ENCODE measurements around the gene APOL3. TPM values are rescaled to one million over a fixed set of nuclear protein-coding genes. Genes with fewer than 3 reads are reported as not detected.
"Not testable (repeated sequence)": the region's sequence is repeated elsewhere in the genome, so short reads cannot be mapped to it uniquely, and the experiment has no call there.

The APOL3 gene
- total RNA-seq, 2 experiments from 2014 or later = 134 to 160 TPM

DNA sequence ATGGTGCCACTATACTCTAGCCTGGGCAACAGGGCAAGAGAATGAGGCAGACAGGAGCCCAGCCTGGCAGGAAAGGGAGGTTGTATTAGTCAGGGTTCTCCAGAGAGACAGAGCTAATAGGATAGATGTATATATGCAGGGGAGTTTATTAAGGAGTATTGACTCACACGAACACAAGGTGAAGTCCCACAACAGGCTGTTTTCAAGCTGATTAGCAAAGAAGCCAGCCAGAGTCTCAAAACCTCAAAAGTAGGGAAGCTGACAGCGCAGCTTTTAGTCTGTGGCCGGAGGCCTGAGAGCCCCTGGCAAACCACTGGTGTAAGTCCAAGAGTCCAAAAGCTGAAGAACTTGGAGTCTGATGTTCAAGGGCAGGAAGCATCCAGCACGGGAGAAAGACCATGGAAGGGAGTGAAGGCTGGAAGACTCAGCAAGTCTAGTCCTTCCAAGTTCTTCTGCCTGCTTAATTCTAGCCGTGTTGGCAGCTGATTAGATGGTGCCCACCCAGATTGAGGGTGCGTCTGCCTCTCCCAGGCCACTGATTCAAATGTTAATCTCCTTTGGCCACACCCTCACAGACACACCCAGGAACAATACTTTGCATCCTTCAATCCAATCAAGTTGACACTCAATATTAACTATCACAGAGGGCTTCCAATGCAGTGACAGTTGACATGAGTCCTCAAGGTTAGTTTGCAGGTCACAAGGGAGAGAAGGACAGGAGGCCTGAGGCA is 39.8 kb downstream of the APOL3 start:
- peaks cover 15% of the 10 kb centered on the region for H3K4me1 Mint-ChIP-seq
- CTCF ChIA-PET = interaction anchor here (2.5 kb wide), 1 partner anchor 55 kb away, joined by 8 read pairs; no protein-coding TSS in a partner anchor
- H3K27ac Mint-ChIP-seq; H3K9me3 Mint-ChIP-seq (ENCODE audit: low read depth); H3K27me3 Mint-ChIP-seq; H3K4me3 Mint-ChIP-seq; DNase-seq; ATAC-seq; H3K36me3 Mint-ChIP-seq: not testable (repeated sequence)

DNA sequence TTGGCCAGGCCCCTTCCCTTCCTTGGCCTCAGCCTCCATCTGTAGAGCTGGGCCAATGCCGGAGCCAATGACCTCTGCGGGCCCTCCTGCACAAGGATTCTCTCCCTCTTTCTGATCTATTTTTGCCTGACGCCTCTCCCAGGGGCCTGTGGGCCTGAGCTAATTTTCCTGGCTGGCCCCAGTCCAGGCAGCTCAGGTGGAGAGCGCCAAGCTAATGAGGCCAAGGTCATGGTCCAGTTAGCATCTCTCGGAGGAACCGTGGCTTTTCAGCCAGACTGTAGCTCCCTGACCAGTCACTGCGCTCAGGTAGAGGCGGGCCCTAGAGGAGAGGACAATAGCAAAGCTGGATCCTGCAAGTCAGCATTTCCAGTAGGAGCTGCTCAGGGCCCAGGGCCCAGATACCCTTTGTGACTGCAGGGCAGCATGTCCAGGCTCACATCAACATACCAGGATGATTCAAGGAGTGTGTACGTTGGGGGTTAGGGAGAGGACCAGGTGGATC is 43.5 kb downstream of the APOL3 start:
- H3K27me3 Mint-ChIP-seq = no peaks in the 10 kb centered on the region
- H3K27ac Mint-ChIP-seq = no peak overlapping the region
- H3K36me3 Mint-ChIP-seq = no peaks in the 10 kb centered on the region
- H3K9me3 Mint-ChIP-seq (ENCODE audit: low read depth) = no peaks in the 10 kb centered on the region
- CTCF ChIA-PET = interaction anchor here (0.8 to 1.4 kb wide), 2 partner anchors 12 to 69 kb away, joined by 3 read pairs; no protein-coding TSS in a partner anchor
- H3K4me1 Mint-ChIP-seq = no peaks in the 10 kb centered on the region
- no peak for ATAC-seq
- no peak for DNase-seq
- no peak overlapping the region for H3K4me3 Mint-ChIP-seq

GRCh38 chr22:36116127-36116526 is 44.4 kb downstream of the APOL3 start:
- ATAC-seq (no peak), DNase-seq (no peak)
- H3K4me3 Mint-ChIP-seq = no peak overlapping the region
- no peaks in the 10 kb centered on the region for H3K9me3 Mint-ChIP-seq (ENCODE audit: low read depth)
- H3K27me3 Mint-ChIP-seq = no peaks in the 10 kb centered on the region
- no peaks in the 10 kb centered on the region for H3K4me1 Mint-ChIP-seq
- CTCF ChIA-PET = interaction anchor here (2.3 kb wide), 1 partner anchor 9 kb away, joined by 8 read pairs; no protein-coding TSS in a partner anchor
- H3K27ac Mint-ChIP-seq = no peak overlapping the region
- no peaks in the 10 kb centered on the region for H3K36me3 Mint-ChIP-seq

GRCh38 chr22:36113121-36113520 is 47.4 kb downstream of the APOL3 start:
- CTCF ChIA-PET = interaction anchor here (0.6 to 1.7 kb wide), 3 partner anchors 9 to 430 kb away, joined by 3 to 5 read pairs (median 3); no protein-coding TSS in a partner anchor
- Mint-ChIP-seq H3K4me1 (no peaks in the 10 kb centered on the region), H3K27me3 (no peaks in the 10 kb centered on the region), H3K4me3 (no peak overlapping the region), H3K9me3 (ENCODE audit: low read depth) (no peaks in the 10 kb centered on the region), H3K27ac (no peak overlapping the region), H3K36me3 (no peaks in the 10 kb centered on the region)
- DNase-seq (no peak), ATAC-seq (no peak)

DNA sequence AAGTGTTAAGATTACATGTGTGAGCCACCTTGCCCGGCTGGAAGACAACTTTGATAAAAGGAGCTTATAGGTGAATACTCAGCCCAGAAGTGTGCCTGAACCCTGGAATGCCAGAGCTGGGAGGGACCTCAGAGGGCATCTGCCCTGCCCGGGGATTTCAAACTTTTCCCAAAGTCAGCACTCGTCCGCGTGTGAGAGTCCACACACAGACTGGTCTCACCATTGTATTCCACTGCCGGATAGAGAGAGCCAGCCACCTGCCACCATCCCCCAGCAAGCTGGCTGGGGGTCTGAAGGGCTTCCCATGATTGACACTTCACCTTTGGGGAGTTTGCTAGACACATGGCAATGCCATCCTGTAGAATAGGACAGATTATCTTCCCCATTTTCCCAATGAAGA is 49.2 kb downstream of the APOL3 start:
- DNase-seq = no peak
- no peak for ATAC-seq
- no peaks in the 10 kb centered on the region for H3K4me1 Mint-ChIP-seq
- H3K4me3 Mint-ChIP-seq = no peak overlapping the region
- H3K36me3 Mint-ChIP-seq = no peaks in the 10 kb centered on the region
- CTCF ChIA-PET = interaction anchor here (2.0 to 2.9 kb wide), 2 partner anchors 13 to 45 kb away, joined by 4 to 9 read pairs; no protein-coding TSS in a partner anchor
- H3K9me3 Mint-ChIP-seq (ENCODE audit: low read depth) = no peaks in the 10 kb centered on the region
- no peak overlapping the region for H3K27ac Mint-ChIP-seq
- H3K27me3 Mint-ChIP-seq = peaks cover 7% of the 10 kb centered on the region

DNA sequence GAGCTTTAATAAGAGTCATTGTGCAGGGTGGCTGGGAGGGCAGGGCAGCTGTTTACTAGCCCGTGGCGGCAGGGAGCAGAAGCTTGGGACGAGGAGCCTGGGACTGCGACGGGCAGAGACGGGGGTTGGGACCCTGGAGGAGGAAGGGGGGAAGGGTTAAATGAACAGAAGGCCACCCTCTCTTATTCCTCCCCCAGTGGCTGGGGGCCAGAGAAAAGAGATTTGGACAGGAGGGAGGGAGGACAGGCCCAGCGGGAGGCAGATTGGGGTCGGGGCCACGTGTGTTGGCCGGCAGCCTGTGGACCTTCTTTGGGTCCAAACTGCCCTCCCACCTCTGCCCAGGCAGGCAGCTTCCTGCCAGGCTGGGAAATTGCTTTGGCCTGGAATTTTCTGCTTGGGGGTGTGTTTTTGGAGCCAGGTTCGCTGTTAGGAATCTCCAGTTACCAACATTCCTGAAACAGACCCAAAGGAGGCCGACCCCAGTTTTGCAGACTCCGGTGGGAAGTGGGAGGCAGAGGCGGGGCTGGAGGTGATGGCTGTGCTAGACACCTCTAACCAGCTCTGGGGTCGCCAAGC is 50.2 kb downstream of the APOL3 start:
- no peak overlapping the region for H3K27ac Mint-ChIP-seq
- H3K9me3 Mint-ChIP-seq (ENCODE audit: low read depth) = no peaks in the 10 kb centered on the region
- no peak overlapping the region for H3K4me3 Mint-ChIP-seq
- H3K4me1 Mint-ChIP-seq = no peaks in the 10 kb centered on the region
- ATAC-seq (no peak), DNase-seq (no peak)
- H3K36me3 Mint-ChIP-seq = no peaks in the 10 kb centered on the region
- H3K27me3 Mint-ChIP-seq = peaks cover 13% of the 10 kb centered on the region
- CTCF ChIA-PET = interaction anchor here (2.0 to 2.9 kb wide), 2 partner anchors 14 to 44 kb away, joined by 4 to 9 read pairs; no protein-coding TSS in a partner anchor

DNA sequence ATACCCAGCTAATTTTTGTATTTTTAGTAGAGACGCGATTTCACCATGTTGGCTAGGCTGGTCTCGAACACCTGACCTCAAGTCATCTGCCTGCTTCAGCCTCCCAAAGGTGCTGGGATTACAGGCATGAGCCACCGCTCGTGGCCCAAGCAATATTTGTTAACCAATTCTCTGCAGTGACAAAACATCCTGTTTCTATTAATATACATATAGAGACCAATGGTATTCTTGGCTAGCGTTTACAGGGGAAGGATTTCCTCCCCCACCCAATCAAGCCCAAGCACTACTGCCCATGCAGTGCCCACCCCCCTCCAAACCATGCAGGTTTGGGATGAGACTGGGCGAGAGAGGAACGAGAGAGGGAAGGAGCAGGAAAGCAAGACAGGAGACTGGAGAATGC is 53.1 kb downstream of the APOL3 start:
- CTCF ChIA-PET = no interaction called here
- no peaks in the 10 kb centered on the region for H3K4me1 Mint-ChIP-seq
- DNase-seq = no peak
- no peaks in the 10 kb centered on the region for H3K9me3 Mint-ChIP-seq (ENCODE audit: low read depth)
- no peak overlapping the region for H3K27ac Mint-ChIP-seq
- ATAC-seq = no peak
- H3K36me3 Mint-ChIP-seq = no peaks in the 10 kb centered on the region
- H3K4me3 Mint-ChIP-seq = no peak overlapping the region
- peaks cover 28% of the 10 kb centered on the region for H3K27me3 Mint-ChIP-seq

GRCh38 chr22:36106910-36107309 is 53.6 kb downstream of the APOL3 start:
- no peak overlapping the region for H3K4me3 Mint-ChIP-seq
- H3K4me1 Mint-ChIP-seq = no peaks in the 10 kb centered on the region
- no peaks in the 10 kb centered on the region for H3K36me3 Mint-ChIP-seq
- DNase-seq (no peak), ATAC-seq (no peak)
- H3K27ac Mint-ChIP-seq = no peak overlapping the region
- peaks cover 28% of the 10 kb centered on the region for H3K27me3 Mint-ChIP-seq
- H3K9me3 Mint-ChIP-seq (ENCODE audit: low read depth) = no peaks in the 10 kb centered on the region
- CTCF ChIA-PET = no interaction called here

DNA sequence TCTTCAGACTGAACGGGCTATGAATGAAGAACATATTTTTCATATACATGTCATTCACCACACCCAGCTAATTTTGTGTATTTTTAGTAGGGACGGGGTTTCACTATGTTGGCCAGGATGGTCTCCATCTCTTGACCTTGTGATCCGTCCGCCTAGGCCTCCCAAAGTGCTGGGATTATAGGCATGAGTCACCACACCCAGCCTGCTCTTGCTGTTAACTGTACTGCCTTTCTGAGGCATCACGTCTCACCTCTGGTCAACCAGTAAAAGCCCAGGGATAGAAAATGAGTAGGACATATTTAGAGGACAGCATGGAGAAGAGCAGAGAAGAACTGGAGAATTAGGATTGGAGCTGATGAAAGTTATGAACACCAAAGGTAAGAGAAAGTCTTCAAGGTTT is 55.6 kb downstream of the APOL3 start:
- no peak for ATAC-seq
- Mint-ChIP-seq H3K36me3 (no peaks in the 10 kb centered on the region), H3K9me3 (ENCODE audit: low read depth) (no peaks in the 10 kb centered on the region), H3K4me1 (no peaks in the 10 kb centered on the region), H3K4me3 (no peak overlapping the region), H3K27ac (no peak overlapping the region), H3K27me3 (peaks cover 37% of the 10 kb centered on the region)
- DNase-seq = no peak
- CTCF ChIA-PET = interaction anchor here (1.0 to 1.6 kb wide), 2 partner anchors 12 to 39 kb away, joined by 3 to 6 read pairs; no protein-coding TSS in a partner anchor

DNA sequence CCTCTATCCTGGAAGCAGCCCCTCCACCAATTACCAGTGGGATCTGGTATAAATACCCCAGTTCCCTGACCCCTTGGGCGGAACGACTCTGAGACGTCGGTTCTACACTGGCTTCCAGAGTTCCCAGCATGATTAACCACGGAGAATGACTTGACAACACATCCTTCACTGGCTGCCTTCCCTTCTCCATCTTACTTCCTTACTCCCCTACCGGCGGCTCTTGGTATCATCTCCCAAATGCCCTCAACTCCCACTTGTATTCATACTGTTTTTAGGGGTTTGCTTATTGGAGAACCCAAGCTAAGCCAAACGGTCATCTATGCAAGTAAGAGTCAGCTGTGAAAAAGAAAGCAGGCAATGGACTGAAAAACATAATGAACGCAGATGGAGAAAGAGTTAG is 56.1 kb downstream of the APOL3 start:
- peaks cover 42% of the 10 kb centered on the region for H3K27me3 Mint-ChIP-seq
- CTCF ChIA-PET = interaction anchor here (1.0 kb wide), 1 partner anchor 38 kb away, joined by 6 read pairs; no protein-coding TSS in a partner anchor
- H3K4me1 Mint-ChIP-seq = no peaks in the 10 kb centered on the region
- ATAC-seq (no peak), DNase-seq (no peak)
- H3K36me3 Mint-ChIP-seq = no peaks in the 10 kb centered on the region
- H3K27ac Mint-ChIP-seq = no peak overlapping the region
- H3K4me3 Mint-ChIP-seq = no peak overlapping the region
- no peaks in the 10 kb centered on the region for H3K9me3 Mint-ChIP-seq (ENCODE audit: low read depth)

DNA sequence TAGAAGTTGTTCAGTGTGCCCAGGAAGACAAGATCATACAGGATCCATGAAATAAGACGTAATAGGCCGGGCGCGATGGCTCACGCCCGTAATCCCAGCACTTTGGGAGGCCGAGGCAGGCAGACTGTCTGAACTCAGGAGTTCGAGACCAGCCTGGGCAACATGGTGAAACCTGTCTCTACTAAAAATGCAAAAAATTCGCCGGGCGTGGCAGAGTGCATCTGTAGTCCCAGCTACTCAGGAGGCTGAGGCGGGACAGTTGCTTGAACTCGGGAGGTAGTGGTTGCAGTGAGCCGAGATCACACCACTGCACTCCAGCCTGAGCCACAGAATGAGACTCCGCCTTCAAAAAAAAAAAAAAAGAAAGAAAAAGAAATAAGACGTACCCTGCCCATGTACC is 56.7 kb downstream of the APOL3 start:
- H3K9me3 Mint-ChIP-seq (ENCODE audit: low read depth) = no peaks in the 10 kb centered on the region
- no peak for ATAC-seq
- H3K4me1 Mint-ChIP-seq = no peaks in the 10 kb centered on the region
- H3K27ac Mint-ChIP-seq = no peak overlapping the region
- no peak overlapping the region for H3K4me3 Mint-ChIP-seq
- no peak for DNase-seq
- CTCF ChIA-PET = interaction anchor here (1.0 kb wide), 1 partner anchor 38 kb away, joined by 3 read pairs; no protein-coding TSS in a partner anchor
- no peaks in the 10 kb centered on the region for H3K36me3 Mint-ChIP-seq
- peaks cover 42% of the 10 kb centered on the region for H3K27me3 Mint-ChIP-seq

- CTCF ChIA-PET = interaction anchor here (1.0 kb wide), 1 partner anchor 37 kb away, joined by 3 read pairs; no protein-coding TSS in a partner anchor
- no peak overlapping the region for H3K4me3 Mint-ChIP-seq
- no peaks in the 10 kb centered on the region for H3K9me3 Mint-ChIP-seq (ENCODE audit: low read depth)
- no peaks in the 10 kb centered on the region for H3K36me3 Mint-ChIP-seq
- ATAC-seq = no peak
- H3K4me1 Mint-ChIP-seq = no peaks in the 10 kb centered on the region
- H3K27ac Mint-ChIP-seq = no peak overlapping the region
- H3K27me3 Mint-ChIP-seq = peaks cover 43% of the 10 kb centered on the region
- DNase-seq = no peak
Measured at GRCh38 chr22:36102995-36103394, 57.6 kb downstream of the APOL3 start.

DNA sequence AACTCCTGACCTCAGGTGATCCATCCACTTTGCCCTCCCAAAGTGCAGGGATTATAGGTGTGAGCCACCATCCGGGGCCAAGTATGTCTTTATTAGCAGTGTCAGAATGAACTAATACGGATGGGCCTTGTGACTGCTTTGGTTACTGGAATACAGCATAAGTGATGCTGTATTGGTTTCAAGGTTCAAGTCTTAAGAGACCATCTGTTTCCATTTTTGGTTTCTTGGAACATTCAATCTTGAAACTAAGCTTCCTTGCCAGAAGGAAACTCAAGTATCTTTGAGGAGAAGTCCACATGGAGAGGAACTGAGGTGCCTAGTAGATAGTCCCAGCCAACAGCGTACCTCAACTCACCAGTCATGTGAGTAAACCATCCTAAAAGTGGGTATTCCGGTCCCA is 58.8 kb downstream of the APOL3 start:
- Mint-ChIP-seq H3K4me3 (no peak overlapping the region), H3K4me1 (no peaks in the 10 kb centered on the region), H3K27me3 (peaks cover 47% of the 10 kb centered on the region), H3K27ac (no peak overlapping the region), H3K9me3 (ENCODE audit: low read depth) (no peaks in the 10 kb centered on the region), H3K36me3 (no peaks in the 10 kb centered on the region)
- ATAC-seq = no peak
- CTCF ChIA-PET = no interaction called here
- no peak for DNase-seq

DNA sequence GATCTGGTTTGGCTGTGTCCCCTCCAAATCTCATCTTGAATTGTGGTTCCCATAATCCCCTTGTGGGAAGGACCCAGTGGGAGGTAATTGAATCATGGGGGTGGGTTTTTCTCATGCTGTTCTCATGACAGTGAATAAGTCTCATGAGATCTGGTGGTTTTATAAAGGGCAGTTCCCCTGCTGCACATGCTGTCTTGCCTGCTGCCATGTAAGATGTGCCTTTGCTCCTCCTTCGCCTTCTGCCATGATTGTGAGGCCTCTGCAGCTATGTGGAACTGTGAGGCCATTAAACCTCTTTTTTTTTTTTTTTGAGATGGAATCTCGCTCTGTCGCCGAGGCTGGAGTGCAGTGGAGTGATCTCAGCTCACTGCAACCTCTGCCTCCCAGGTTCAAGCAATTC is 59.6 kb downstream of the APOL3 start:
- H3K9me3 Mint-ChIP-seq (ENCODE audit: low read depth); CTCF ChIA-PET; H3K36me3 Mint-ChIP-seq; H3K27ac Mint-ChIP-seq; H3K4me3 Mint-ChIP-seq; ATAC-seq; H3K4me1 Mint-ChIP-seq; DNase-seq: not testable (repeated sequence)
- peaks cover 42% of the 10 kb centered on the region for H3K27me3 Mint-ChIP-seq

All from activated CD8-positive, alpha-beta memory T cell treated with anti-CD3 and anti-CD28 coated beads, Interleukin-2, amount 10 ng/mL, durations not matched to agents 7 days and 5 days (primary cell).